Prostate gland (tissue), 2 donors: Measurements from ENCODE around the gene ZMYM5.

Experiments used
- CTCF ChIP-seq, 4 experiments: fragments of 200-600 bp in 2 of 4; fragments of 450-650 bp in 2 of 4; sonication (generic) in 2 of 4; IDR thresholded peaks; 1 replicate in 3 of 4; 2 replicates in 1 of 4; pipeline ENCODE4 v1.5.1; 2016 to 2019; ENCODE audit warnings: antibody characterized with exemption in 4 of 4, mild to moderate bottlenecking in 2 of 4, moderate library complexity in 2 of 4
- POLR2A ChIP-seq: fragments of 450-650 bp; IDR thresholded peaks from one replicate; pipeline ENCODE4 v1.6.1; 2016; ENCODE audit warnings: antibody characterized with exemption, mild to moderate bottlenecking
- POLR2AphosphoS5 ChIP-seq: sonication (generic); formaldehyde crosslinking; IDR thresholded peaks from one replicate; pipeline ENCODE4 v1.6.1; 2017; ENCODE audit warnings: antibody characterized with exemption

- TF ChIP-seq CTCF (IDR thresholded peaks at IDR 0.05) = no peak
- TF ChIP-seq POLR2AphosphoS5 = no peak
- no peak for TF ChIP-seq POLR2A
These were observed 68.8 kb downstream of the ZMYM5 start for GRCh38 chr13:19794631-19795030.
